Ascending aorta (tissue), 2 donors: ENCODE results near the gene PCDH12. TPM values are rescaled to one million over a fixed set of nuclear protein-coding genes. Genes with fewer than 3 reads are reported as not detected.

Source experiments
- DNase-seq, 2 donors: peaks; one replicate each; pipeline ENCODE4 v3.0.0-alpha.2; 2019; ENCODE audit warnings: low spot score in 2 of 2
- H3K27ac ChIP-seq, 2 donors: fragments of 200-600 bp; sonication (generic); one replicate each; pipeline ENCODE4 v1.5.1; 2016 to 2017; ENCODE audit warnings: mild to moderate bottlenecking in 1 of 2
- H3K27me3 ChIP-seq: fragments of 200-600 bp; sonication (generic); one replicate; pipeline ENCODE4 v1.5.1; 2017
- H3K36me3 ChIP-seq, 2 donors: fragments of 200-600 bp; sonication (generic); one replicate each; pipeline ENCODE4 v1.5.1; 2016
- H3K4me1 ChIP-seq, 2 donors: fragments of 200-600 bp; sonication (generic); one replicate each; pipeline ENCODE4 v1.5.1; 2016 to 2017; ENCODE audit warnings: mild to moderate bottlenecking in 1 of 2
- H3K4me3 ChIP-seq, 2 donors: fragments of 200-600 bp; sonication (generic); one replicate each; pipeline ENCODE4 v1.5.1; 2016 to 2017; ENCODE audit warnings: mild to moderate bottlenecking in 1 of 2
- H3K9me3 ChIP-seq, 2 donors: fragments of 200-600 bp; sonication (generic); one replicate each; pipeline ENCODE4 v1.5.1; 2016
- intact Hi-C: fragments of 100-400 bp; cut with DNase I; formaldehyde crosslinking; loops from one replicate; pipeline ENCODE4 v1.15.1; 2023
- total RNA-seq: library from RNA; depleted of rRNA; stranded (reverse); fragments of >200 nt; gene quantifications from one replicate; pipeline ENCODE4 v1.1.0, GENCODE V29; 2016
- TF ChIP-seq, protein P1 (sequence below), 3 experiments: fragments of 200-600 bp in 2 of 3; fragments of 450-650 bp in 1 of 3; sonication (generic) in 2 of 3; IDR thresholded peaks; one replicate each; pipeline ENCODE4 v1.5.1; 2016 to 2019; ENCODE audit warnings: antibody characterized with exemption in 3 of 3, mild to moderate bottlenecking in 1 of 3, moderate library complexity in 1 of 3

The PCDH12 gene
- total RNA-seq, 1 donor from 2014 or later = 7.2 TPM

DNA sequence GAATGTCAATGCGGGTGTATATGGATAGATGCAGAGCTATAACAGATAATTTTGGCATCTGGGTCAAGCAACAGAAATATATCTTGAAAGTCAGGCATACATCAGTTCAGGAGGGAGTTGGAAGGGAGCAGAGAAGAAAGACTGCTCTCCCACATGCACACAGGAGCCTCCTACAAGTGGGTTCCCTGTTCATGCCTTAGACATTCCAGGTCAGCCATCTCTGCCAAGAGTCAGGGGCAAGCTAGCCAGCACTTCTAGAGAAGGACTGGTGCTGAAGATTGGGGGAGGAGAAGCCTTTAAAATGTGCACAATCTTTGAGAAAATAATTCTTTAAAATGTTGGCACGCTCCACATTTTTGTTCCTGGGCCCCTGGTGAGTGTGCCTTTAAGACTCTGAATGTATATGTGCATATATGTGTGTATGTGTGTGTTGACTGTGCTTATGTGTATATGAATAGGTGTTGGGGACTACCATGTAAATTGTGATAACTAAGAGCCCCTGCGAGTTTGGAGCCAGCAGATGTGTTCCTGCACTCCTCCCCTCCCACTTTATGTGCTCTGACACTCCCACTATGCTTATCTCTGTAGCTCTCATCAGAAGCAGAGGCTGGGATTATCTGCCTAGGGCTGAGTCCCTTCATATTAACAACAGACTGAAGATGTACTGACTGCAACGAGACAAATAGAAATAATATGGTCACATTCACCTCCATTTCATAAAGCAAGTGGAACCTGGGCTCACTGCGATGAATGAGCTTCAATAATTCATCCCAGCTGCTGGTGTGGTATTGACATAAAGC lies 55.8 kb downstream of the PCDH12 start:
- Histone ChIP-seq H3K27me3 (no peaks in the 10 kb centered on the region), H3K9me3 (no peaks in the 10 kb centered on the region), H3K36me3 (no peaks in the 10 kb centered on the region), H3K4me3 (no peak overlapping the region), H3K4me1 (no peaks in the 10 kb centered on the region), H3K27ac (no peak overlapping the region)
- TF ChIP-seq, protein P1, sequence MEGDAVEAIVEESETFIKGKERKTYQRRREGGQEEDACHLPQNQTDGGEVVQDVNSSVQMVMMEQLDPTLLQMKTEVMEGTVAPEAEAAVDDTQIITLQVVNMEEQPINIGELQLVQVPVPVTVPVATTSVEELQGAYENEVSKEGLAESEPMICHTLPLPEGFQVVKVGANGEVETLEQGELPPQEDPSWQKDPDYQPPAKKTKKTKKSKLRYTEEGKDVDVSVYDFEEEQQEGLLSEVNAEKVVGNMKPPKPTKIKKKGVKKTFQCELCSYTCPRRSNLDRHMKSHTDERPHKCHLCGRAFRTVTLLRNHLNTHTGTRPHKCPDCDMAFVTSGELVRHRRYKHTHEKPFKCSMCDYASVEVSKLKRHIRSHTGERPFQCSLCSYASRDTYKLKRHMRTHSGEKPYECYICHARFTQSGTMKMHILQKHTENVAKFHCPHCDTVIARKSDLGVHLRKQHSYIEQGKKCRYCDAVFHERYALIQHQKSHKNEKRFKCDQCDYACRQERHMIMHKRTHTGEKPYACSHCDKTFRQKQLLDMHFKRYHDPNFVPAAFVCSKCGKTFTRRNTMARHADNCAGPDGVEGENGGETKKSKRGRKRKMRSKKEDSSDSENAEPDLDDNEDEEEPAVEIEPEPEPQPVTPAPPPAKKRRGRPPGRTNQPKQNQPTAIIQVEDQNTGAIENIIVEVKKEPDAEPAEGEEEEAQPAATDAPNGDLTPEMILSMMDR (IDR thresholded peaks at IDR 0.05) = no peak
- intact Hi-C loops = no loop called here
- DNase-seq = no peak

DNA sequence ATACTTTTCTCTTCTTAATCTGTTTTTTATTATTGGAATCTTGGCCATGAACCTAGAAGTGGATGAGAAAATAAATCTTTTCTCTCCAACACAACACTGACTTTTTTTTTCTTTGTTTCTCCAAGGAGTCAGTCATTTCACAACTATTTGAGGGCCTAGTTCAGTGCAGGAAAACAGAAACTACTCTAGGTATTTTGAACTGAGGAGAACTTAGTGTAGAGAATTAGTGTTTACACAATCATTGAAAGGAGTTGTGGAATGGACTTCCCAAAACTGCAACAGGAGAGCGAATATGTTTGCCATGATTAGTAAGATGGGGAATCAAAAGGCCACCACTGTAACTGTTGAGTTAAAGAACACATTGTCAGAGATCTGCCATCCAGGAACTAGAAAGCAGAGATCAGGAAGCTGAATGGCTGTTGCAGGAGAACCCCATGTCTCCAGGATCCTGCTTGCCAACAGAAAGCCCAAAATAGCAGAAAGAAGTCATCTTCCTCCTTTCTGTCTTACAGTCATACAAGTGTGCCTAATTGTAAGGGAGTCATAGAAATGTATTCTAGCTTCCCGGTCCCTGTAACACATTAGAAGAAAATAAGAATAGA lies 59.5 kb downstream of the PCDH12 start:
- Histone ChIP-seq H3K4me1 (no peaks in the 10 kb centered on the region), H3K27ac (no peak overlapping the region), H3K9me3 (no peaks in the 10 kb centered on the region), H3K4me3 (no peak overlapping the region), H3K36me3 (no peaks in the 10 kb centered on the region), H3K27me3 (no peaks in the 10 kb centered on the region)
- TF ChIP-seq, protein P1 (IDR thresholded peaks at IDR 0.05) = no peak
- DNase-seq = no peak
- intact Hi-C loops = no loop called here

DNA sequence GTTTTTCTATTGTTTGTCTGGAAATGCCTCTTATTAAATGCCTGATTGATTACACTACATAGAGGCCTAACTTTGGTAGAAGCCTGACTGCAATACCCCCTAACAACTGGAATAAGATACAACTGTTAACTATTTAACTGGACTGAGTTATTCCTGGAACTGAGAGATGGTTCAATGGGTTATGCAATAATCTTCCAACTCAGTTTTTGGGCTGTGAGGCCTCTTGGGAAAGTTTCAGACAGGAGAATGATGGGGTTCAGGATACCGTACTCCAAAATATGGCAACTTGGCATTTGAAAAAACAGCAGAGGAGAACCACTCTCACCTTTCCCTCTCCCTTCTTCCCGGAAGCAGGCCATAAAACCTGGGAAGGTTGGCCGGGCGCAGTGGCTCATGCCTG lies 60.6 kb downstream of the PCDH12 start:
- no peak overlapping the region for H3K27ac ChIP-seq
- TF ChIP-seq, protein P1 (IDR thresholded peaks at IDR 0.05) = no peak

More for the DNA sequence above, 60.6 kb downstream of the PCDH12 start:
- Histone ChIP-seq H3K27me3 (no peaks in the 10 kb centered on the region), H3K4me3 (no peak overlapping the region), H3K36me3 (no peaks in the 10 kb centered on the region), H3K4me1 (no peaks in the 10 kb centered on the region), H3K9me3 (no peaks in the 10 kb centered on the region)
- intact Hi-C loops = no loop called here
- no peak for DNase-seq

Other genes starting within 250 kb of the PCDH12 start
- gene PCDH1, start 79.8 kb downstream of the PCDH12 start, total RNA-seq = 165 TPM
- gene DELE1, start 34.3 kb downstream of the PCDH12 start, total RNA-seq = 40.7 TPM
- gene RNF14, start 10.9 kb upstream of the PCDH12 start, total RNA-seq = 8.8 TPM
- gene GNPDA1, start 54.8 kb upstream of the PCDH12 start, total RNA-seq = 185 TPM
- gene NDFIP1, start 150.6 kb upstream of the PCDH12 start, total RNA-seq = 310 TPM